H1 (cell line): ENCODE results near the gene CYP4F11. TPM values are rescaled to one million over a fixed set of nuclear protein-coding genes. Genes with fewer than 3 reads are reported as not detected.

Experiments used
- CTCF ChIA-PET: fragments of 300-600 bp; sonication (Branson Sonifier 250); formaldehyde crosslinking; loops from one replicate; lab custom pipeline; 2021; ENCODE audit not compliant: partially characterized antibody; lab: Charles Lee
- POLR2A ChIA-PET: fragments of 300-600 bp; sonication (Branson Sonifier 250); formaldehyde crosslinking; loops from one replicate; lab custom pipeline; 2021; ENCODE audit warnings: inconsistent platforms; ENCODE audit not compliant: partially characterized antibody; lab: Charles Lee
- DNase-seq, 2 experiments: peaks; one replicate each; pipeline versions ENCODE4 v3.0.0 to v3.0.0-alpha.2; 2010 to 2022; ENCODE audit warnings: low spot score in 2 of 2, low read depth in 1 of 2, mixed read lengths in 1 of 2
- FAIRE-seq: peaks from 2 replicates; lab custom pipeline; 2011; peaks lifted over from hg19 to GRCh38; lab: Jason Lieb, UNC
- H2AFZ ChIP-seq: 2 replicates; pipeline ENCODE4 v1.8.1; 2012; ENCODE audit warnings: low read length, inconsistent platforms
- H2AK5ac ChIP-seq: 2 replicates; pipeline ENCODE4 v1.6.1; 2013; ENCODE audit warnings: low read depth, low read length
- H2BK120ac ChIP-seq: replicated peaks from 2 replicates; pipeline ENCODE3; 2013; ENCODE audit warnings: low read depth, low read length, inconsistent platforms
- H2BK12ac ChIP-seq: 2 replicates; pipeline ENCODE4 v1.6.1; 2013; ENCODE audit warnings: low read depth, low read length
- H2BK15ac ChIP-seq: 2 replicates; pipeline ENCODE4 v1.6.1; 2013; ENCODE audit warnings: low read length
- H2BK20ac ChIP-seq: 2 replicates; pipeline ENCODE4 v1.6.1; 2013; ENCODE audit warnings: low read length
- H2BK5ac ChIP-seq: 2 replicates; pipeline ENCODE4 v1.6.1; 2013; ENCODE audit warnings: low read depth, low read length
- H3K14ac ChIP-seq: 2 replicates; pipeline ENCODE4 v1.6.1; 2013; ENCODE audit warnings: inconsistent platforms; ENCODE audit not compliant: insufficient read length
- H3K18ac ChIP-seq: 2 replicates; pipeline ENCODE4 v1.6.1; 2013; ENCODE audit warnings: low read length; ENCODE audit errors: extremely low read depth
- H3K23ac ChIP-seq: 2 replicates; pipeline ENCODE4 v1.6.1; 2013; ENCODE audit warnings: inconsistent platforms; ENCODE audit not compliant: insufficient read length
- H3K23me2 ChIP-seq: 2 replicates; pipeline ENCODE4 v1.6.1; 2013; ENCODE audit warnings: low read depth, low read length
- H3K27ac ChIP-seq: 2 replicates; pipeline ENCODE4 v1.6.1; 2011; ENCODE audit warnings: low read depth, low read length, inconsistent platforms
- H3K27me3 ChIP-seq, 4 experiments: replicated peaks in 1 of 4; 1 replicate in 1 of 4; 2 replicates in 3 of 4; pipeline versions ENCODE4 v1.6.1 to v1.8.1; 2011 to 2013; ENCODE audit warnings: low read length in 3 of 4, mild to moderate bottlenecking in 3 of 4, inconsistent platforms in 2 of 4, mixed read lengths in 2 of 4, moderate library complexity in 1 of 4; ENCODE audit not compliant: control insufficient read depth in 3 of 4, insufficient read depth in 3 of 4; ENCODE audit errors: extremely low read depth in 1 of 4
- H3K36me3 ChIP-seq, 4 experiments: 2 replicates each; pipeline versions ENCODE4 v1.6.1 to v1.8.1; 2011 to 2013; ENCODE audit warnings: mild to moderate bottlenecking in 4 of 4, low read length in 3 of 4, moderate library complexity in 2 of 4, control low read depth in 1 of 4, inconsistent platforms in 1 of 4; ENCODE audit not compliant: insufficient read depth in 4 of 4, control insufficient read depth in 2 of 4
- H3K4ac ChIP-seq: replicated peaks from 2 replicates; pipeline ENCODE3; 2013; ENCODE audit warnings: low read length, low read depth, mixed read lengths, inconsistent platforms; ENCODE audit not compliant: insufficient read length
- H3K4me1 ChIP-seq, 4 experiments: replicated peaks in 1 of 4; 1 replicate in 1 of 4; 2 replicates in 3 of 4; pipeline versions ENCODE4 v1.6.1 to v1.8.1; 2011 to 2013; ENCODE audit warnings: low read length in 3 of 4, inconsistent platforms in 2 of 4, mixed read lengths in 1 of 4; ENCODE audit not compliant: insufficient read depth in 4 of 4, control insufficient read depth in 3 of 4
- H3K4me2 ChIP-seq, 2 experiments: 2 replicates each; pipeline versions ENCODE4 v1.6.1 to v1.8.1; 2011 to 2013; ENCODE audit warnings: low read depth in 2 of 2, low read length in 2 of 2, control low read depth in 1 of 2, inconsistent platforms in 1 of 2, mild to moderate bottlenecking in 1 of 2; ENCODE audit not compliant: insufficient read depth in 1 of 2
- H3K4me3 ChIP-seq, 4 experiments: fragments of 200-600, 300-600 bp in 1 of 4; sonication (generic), shearing (Covaris generic), sonication (Bioruptor Twin) in 1 of 4; 2 replicates each; pipeline versions ENCODE4 v1.5.1 to v1.8.1; 2011 to 2016; ENCODE audit warnings: low read length in 4 of 4, low read depth in 3 of 4, control low read depth in 2 of 4, inconsistent platforms in 2 of 4, mild to moderate bottlenecking in 2 of 4, mixed read lengths in 1 of 4, moderate library complexity in 1 of 4; ENCODE audit not compliant: insufficient read depth in 2 of 4; ENCODE audit errors: extremely low read depth in 1 of 4
- H3K56ac ChIP-seq: replicated peaks from 2 replicates; pipeline ENCODE3; 2013; ENCODE audit warnings: low read depth, mild to moderate bottlenecking, mixed read lengths, low read length, inconsistent platforms; ENCODE audit not compliant: insufficient read length
- H3K79me1 ChIP-seq: 2 replicates; pipeline ENCODE4 v1.6.1; 2013; ENCODE audit warnings: low read depth, low read length, control low read depth
- H3K79me2 ChIP-seq, 2 experiments: 2 replicates each; pipeline versions ENCODE4 v1.6.1 to v1.8.1; 2012 to 2013; ENCODE audit warnings: low read length in 2 of 2, mild to moderate bottlenecking in 2 of 2, inconsistent platforms in 1 of 2; ENCODE audit not compliant: insufficient read depth in 2 of 2, control insufficient read depth in 1 of 2
- H3K9ac ChIP-seq, 4 experiments: replicated peaks in 1 of 4; 1 replicate in 1 of 4; 2 replicates in 3 of 4; pipeline versions ENCODE4 v1.6.1 to v1.8.1; 2011 to 2013; ENCODE audit warnings: low read depth in 3 of 4, low read length in 3 of 4, control low read depth in 2 of 4, mild to moderate bottlenecking in 2 of 4, moderate library complexity in 2 of 4, inconsistent platforms in 1 of 4; ENCODE audit errors: extremely low read depth in 1 of 4
- H3K9me3 ChIP-seq, 2 experiments: 2 replicates each; pipeline versions ENCODE4 v1.6.1 to v1.8.1; 2012 to 2013; ENCODE audit warnings: mild to moderate bottlenecking in 2 of 2, moderate library complexity in 2 of 2, control low read depth in 1 of 2, inconsistent platforms in 1 of 2, low read depth in 1 of 2, low read length in 1 of 2, mixed read lengths in 1 of 2; ENCODE audit not compliant: insufficient read depth in 2 of 2
- H4K20me1 ChIP-seq, 2 experiments: replicated peaks in 1 of 2; 2 replicates each; pipeline versions ENCODE3 to v1.8.1; 2011 to 2013; ENCODE audit warnings: inconsistent platforms in 2 of 2, low read length in 2 of 2, mild to moderate bottlenecking in 1 of 2; ENCODE audit not compliant: insufficient read depth in 2 of 2, control insufficient read depth in 1 of 2
- H4K5ac ChIP-seq: 2 replicates; pipeline ENCODE4 v1.6.1; 2013; ENCODE audit warnings: low read length, low read depth, mixed read lengths, inconsistent platforms; ENCODE audit not compliant: insufficient read length
- H4K8ac ChIP-seq: 2 replicates; pipeline ENCODE4 v1.8.0; 2013; ENCODE audit warnings: mild to moderate bottlenecking, moderate library complexity, low read length, inconsistent platforms; ENCODE audit not compliant: insufficient read depth; ENCODE audit errors: extremely low read depth
- H4K91ac ChIP-seq: replicated peaks from 2 replicates; pipeline ENCODE3; 2013; ENCODE audit warnings: low read length, mixed read lengths, inconsistent platforms; ENCODE audit not compliant: insufficient read length
- CHD1 ChIP-seq: IDR thresholded peaks from 2 replicates; pipeline ENCODE4 v1.6.1; 2012; ENCODE audit warnings: low read depth, low read length, improper control_type of control experiment
- GABPA ChIP-seq: IDR thresholded peaks from 2 replicates; pipeline ENCODE4 v1.6.1; 2011; ENCODE audit warnings: mild to moderate bottlenecking, low read length, moderate library complexity, borderline replicate concordance; ENCODE audit not compliant: insufficient read depth
- POLR2AphosphoS5 ChIP-seq: IDR thresholded peaks from 2 replicates; pipeline ENCODE4 v1.6.1; 2011; ENCODE audit warnings: low read depth, low read length
- WGBS, 2 experiments: shearing (Covaris generic) in 1 of 2; methylation state at CpG; one replicate each; pipeline versions ENCODE4 v1.1.6 to v1.1.7; 2013 to 2015; ENCODE audit warnings: low lambda C conversion rate in 2 of 2, mixed read lengths in 2 of 2, inconsistent platforms in 1 of 2, low coverage in 1 of 2, missing lambda C conversion rate in 1 of 2; ENCODE audit not compliant: insufficient replicate concordance in 2 of 2, insufficient coverage in 1 of 2, insufficient read length in 1 of 2; ENCODE audit errors: extremely low coverage in 1 of 2, missing lambda C conversion rate in 1 of 2; 5-methylcytosine and 5-hydroxymethylcytosine counted together
- polyA plus RNA-seq, 7 experiments: library from polyadenylated mRNA; depleted of rRNA in 3 of 7; stranded (reverse) in 5 of 7; unstranded in 2 of 7; fragments of >200 nt in 5 of 7; fragments of 200-250 nt in 2 of 7; gene quantifications; 1 replicate in 5 of 7; 2 replicates in 1 of 7; 4 replicates in 1 of 7; pipeline versions ENCODE4 v1.2.1 to v1.2.3, GENCODE V29; 2011 to 2013; ENCODE audit warnings: missing spikeins in 2 of 7, mixed read lengths in 2 of 7
- total RNA-seq: library from RNA; stranded (reverse); fragmentation: NEBNext Ultra II Directional; extraction: Animal tissue kit (Norgen Biotek cat#: 25700); gene quantifications from 2 replicates; pipeline ENCODE4 v1.2.1, GENCODE V29; 2021
- TF ChIP-seq, protein P1 (sequence below): IDR thresholded peaks from 2 replicates; pipeline ENCODE4 v1.6.1; 2012; ENCODE audit warnings: inconsistent platforms

The CYP4F11 gene
- total and polyA plus RNA-seq, 2 of the 8 experiments (the other 6 are each of a cell fraction or from before 2014, with no cell fraction given): not detected

DNA sequence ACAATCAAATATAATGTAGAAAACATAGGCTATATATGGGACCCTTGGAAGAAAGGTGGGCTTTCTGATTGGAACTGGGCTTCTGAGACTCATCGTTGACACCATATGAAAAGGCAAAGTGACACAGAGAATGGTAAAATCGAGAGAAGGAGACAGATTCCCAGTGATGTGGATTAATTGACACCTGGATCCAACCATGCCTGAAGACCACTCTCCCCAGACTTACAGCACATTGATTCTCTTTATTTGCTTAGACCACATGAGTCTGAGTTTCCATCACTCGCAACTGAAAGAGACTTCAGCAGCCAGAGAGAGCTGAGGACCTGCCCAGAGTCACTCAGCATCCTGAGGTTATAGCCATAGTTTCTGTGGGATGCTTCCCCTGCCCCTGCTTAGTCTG lies 6.0 kb downstream of the CYP4F11 start:
- TF ChIP-seq GABPA (no peak), POLR2AphosphoS5 (no peak), CHD1 (no peak)
- TF ChIP-seq, protein P1, sequence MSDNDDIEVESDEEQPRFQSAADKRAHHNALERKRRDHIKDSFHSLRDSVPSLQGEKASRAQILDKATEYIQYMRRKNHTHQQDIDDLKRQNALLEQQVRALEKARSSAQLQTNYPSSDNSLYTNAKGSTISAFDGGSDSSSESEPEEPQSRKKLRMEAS: no peak
- Histone ChIP-seq H4K5ac (no peak overlapping the region), H3K9me3 (peaks cover 65 to 80% of the 10 kb centered on the region in 2 experiments), H2BK5ac (no peak overlapping the region), H3K23ac (no peak overlapping the region), H4K20me1 (no peaks in the 10 kb centered on the region), H2BK12ac (no peak overlapping the region), H4K91ac (no peak overlapping the region), H3K4me3 (no peak overlapping the region), H3K79me2 (no peaks in the 10 kb centered on the region), H3K79me1 (no peaks in the 10 kb centered on the region), H2AK5ac (no peak overlapping the region), H2BK20ac (no peak overlapping the region), H3K4ac (no peak overlapping the region), H3K9ac (no peak overlapping the region), H3K18ac (no peak overlapping the region), H4K8ac (no peak overlapping the region), H3K27ac (no peak overlapping the region), H3K27me3 (no peaks in the 10 kb centered on the region), H3K56ac (no peak overlapping the region), H3K4me2 (no peak overlapping the region), H3K14ac (no peak overlapping the region), H2AFZ (no peak overlapping the region), H3K4me1 (no peaks in the 10 kb centered on the region), H2BK120ac (no peak overlapping the region), H3K36me3 (no peaks in the 10 kb centered on the region), H3K23me2 (no peaks in the 10 kb centered on the region), H2BK15ac (no peak overlapping the region)
- 79% methylated on average over 3 of the region's 3 CpGs; no CpG with 5 or more reads in 1 of the 2 experiments for WGBS, 2 experiments
- DNase-seq: no peak
- ChIA-PET CTCF (no interaction called here), POLR2A (no interaction called here)
- no peak for FAIRE-seq
